Hematopoietic multipotent progenitor cell treated with erythropoietin and hydrocortisone succinate and interleukin-3 and kit ligand, for 15 days (in vitro differentiated cells): ENCODE results near the gene OR7C2.

ENCODE experiments used
- DNase-seq: peaks from one replicate; pipeline ENCODE4 v3.0.0-alpha.2; 2015; ENCODE audit warnings: low spot score

OR7C2 gene

GRCh38 chr19:14979476-14980255 is 38.4 kb downstream of the OR7C2 start, which contains the start of gene SLC1A6:
SLC1A6 (minus strand) TSS chr19:14979864; CDS start chr19:14972910, 6,954 bp downstream.
- DNase-seq = no peak

GRCh38 chr19:14985133-14985532 is 43.8 kb downstream of the OR7C2 start:
- no peak for DNase-seq
